Endothelial cell (in vitro differentiated cells): ENCODE measurements around the gene SCO2. TPM values are rescaled to one million over a fixed set of nuclear protein-coding genes. Genes with fewer than 3 reads are reported as not detected.

Experiments used
- DNase-seq: peaks from one replicate; pipeline ENCODE4 v3.0.0; 2021; ENCODE audit warnings: low spot score
- H3K27ac Mint-ChIP-seq: one replicate; pipeline ENCODE4 v1.8.0; 2021; ENCODE audit warnings: mixed read lengths, inconsistent platforms; ENCODE audit not compliant: unreplicated experiment
- H3K27me3 Mint-ChIP-seq: one replicate; pipeline ENCODE4 v1.8.0; 2021; ENCODE audit warnings: mild to moderate bottlenecking, moderate library complexity, mixed read lengths, inconsistent platforms; ENCODE audit not compliant: unreplicated experiment
- H3K36me3 Mint-ChIP-seq: one replicate; pipeline ENCODE4 v1.8.0; 2021; ENCODE audit warnings: mild to moderate bottlenecking, low read depth, mixed read lengths, inconsistent platforms; ENCODE audit not compliant: unreplicated experiment
- H3K4me1 Mint-ChIP-seq: one replicate; pipeline ENCODE4 v1.8.0; 2021; ENCODE audit warnings: mild to moderate bottlenecking, mixed read lengths, inconsistent platforms; ENCODE audit not compliant: unreplicated experiment
- H3K4me3 Mint-ChIP-seq: one replicate; pipeline ENCODE4 v1.8.0; 2021; ENCODE audit warnings: mild to moderate bottlenecking, mixed read lengths, inconsistent platforms; ENCODE audit not compliant: unreplicated experiment
- H3K9me3 Mint-ChIP-seq: one replicate; pipeline ENCODE4 v1.8.0; 2021; ENCODE audit warnings: mixed read lengths, inconsistent platforms; ENCODE audit not compliant: unreplicated experiment
- CTCF ChIP-seq: fragments of 200-600 bp; sonication (generic); IDR thresholded peaks from one replicate; pipeline ENCODE4 v1.5.0; 2021; ENCODE audit warnings: antibody characterized with exemption; ENCODE audit not compliant: unreplicated experiment
- total RNA-seq: library from RNA; stranded (reverse); fragmentation: NEBNext Ultra II Directional; extraction: Animal tissue kit (Norgen Biotek cat#: 25700); gene quantifications from one replicate; pipeline ENCODE4 v1.2.1, GENCODE V29; 2021; ENCODE audit not compliant: unreplicated experiment

The SCO2 gene
- total RNA-seq, 1 donor from 2014 or later = 1.1 TPM

GRCh38 chr22:50505276-50505775 is 20.1 kb downstream of the SCO2 start:
- Mint-ChIP-seq H3K4me3 (no peak overlapping the region), H3K9me3 (no peaks in the 10 kb centered on the region), H3K27me3 (peaks cover 7% of the 10 kb centered on the region), H3K27ac (no peak overlapping the region), H3K36me3 (no peaks in the 10 kb centered on the region), H3K4me1 (peaks cover 16% of the 10 kb centered on the region)
- TF ChIP-seq CTCF = no peak
- no peak for DNase-seq

- Mint-ChIP-seq H3K4me3 (no peak overlapping the region), H3K4me1 (peaks cover 15% of the 10 kb centered on the region), H3K36me3 (no peaks in the 10 kb centered on the region), H3K27ac (no peak overlapping the region), H3K27me3 (peaks cover 7% of the 10 kb centered on the region), H3K9me3 (no peaks in the 10 kb centered on the region)
- TF ChIP-seq CTCF = no peak
- no peak for DNase-seq
Observed at GRCh38 chr22:50504369-50505211, 20.8 kb downstream of the SCO2 start.

GRCh38 chr22:50503475-50504145 is 21.8 kb downstream of the SCO2 start:
- H3K4me1 Mint-ChIP-seq = peaks cover 5% of the 10 kb centered on the region
- no peak overlapping the region for H3K4me3 Mint-ChIP-seq
- DNase-seq = no peak
- H3K27ac Mint-ChIP-seq = no peak overlapping the region
- H3K9me3 Mint-ChIP-seq = no peaks in the 10 kb centered on the region
- H3K36me3 Mint-ChIP-seq = no peaks in the 10 kb centered on the region
- H3K27me3 Mint-ChIP-seq = peaks cover 4% of the 10 kb centered on the region
- TF ChIP-seq CTCF = no peak

GRCh38 chr22:50502628-50503474 is 22.5 kb downstream of the SCO2 start:
- Mint-ChIP-seq H3K27ac (no peak overlapping the region), H3K27me3 (peaks cover 2% of the 10 kb centered on the region), H3K4me1 (peaks cover 3% of the 10 kb centered on the region), H3K4me3 (no peak overlapping the region), H3K36me3 (no peaks in the 10 kb centered on the region), H3K9me3 (no peaks in the 10 kb centered on the region)
- no peak for TF ChIP-seq CTCF
- DNase-seq = no peak
